ENCODE data around the gene FBH1. TPM values are rescaled to one million over a fixed set of nuclear protein-coding genes. Genes with fewer than 3 reads are reported as not detected.
A peak's percentile ranks its signal among the peaks of the same experiment; 100 is the strongest.

The FBH1 gene
- total RNA-seq, 1 donor from 2014 or later: 87.4 TPM

DNA sequence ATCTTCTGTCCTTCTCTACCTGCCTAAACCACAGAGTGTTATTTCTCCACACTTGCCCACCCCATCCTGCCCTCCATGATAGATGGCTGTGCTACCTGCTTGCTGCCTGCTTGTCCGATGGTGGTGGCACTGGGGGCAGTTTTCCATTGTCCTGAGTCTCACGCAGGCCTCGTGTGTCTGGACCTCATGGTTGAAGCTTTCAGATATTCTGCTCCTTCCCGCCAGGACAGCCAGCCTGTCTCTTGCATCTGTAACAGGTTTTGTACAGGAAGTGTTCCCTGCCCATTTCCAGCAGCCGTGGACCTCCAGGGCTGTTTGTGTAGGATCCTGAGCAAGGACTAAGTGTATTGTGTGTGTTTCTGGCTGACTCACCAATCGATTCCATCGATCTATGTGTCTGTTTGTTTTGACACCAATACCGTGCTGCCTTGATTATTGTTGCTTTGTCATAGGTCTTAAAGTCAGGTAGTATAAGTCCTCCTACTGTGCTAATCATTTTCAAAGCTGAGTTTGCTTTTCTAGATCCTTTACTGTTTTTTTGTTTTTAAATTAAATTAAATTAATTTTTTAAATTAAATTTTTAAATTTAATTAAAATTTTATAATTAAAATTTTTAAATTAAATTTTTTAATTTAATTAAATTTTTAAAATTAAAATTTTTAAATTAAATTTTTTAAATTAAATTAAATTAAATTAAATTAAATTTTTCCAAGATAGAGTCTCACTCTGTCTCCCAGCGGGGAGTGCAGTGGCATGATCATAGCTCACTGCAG is 78.8 kb downstream of the FBH1 start:
- TF ChIP-seq CTCF (IDR thresholded peaks at IDR 0.05; ENCODE audit: unreplicated experiment): no peak
- H3K27ac Mint-ChIP-seq: peak overlapping the region; percentile 92
- peaks cover 17% of the 10 kb centered on the region for H3K4me1 Mint-ChIP-seq (ENCODE audit: low read depth)
- peaks cover 3% of the 10 kb centered on the region for H3K36me3 Mint-ChIP-seq (ENCODE audit: insufficient read depth)
- H3K27me3 Mint-ChIP-seq: peaks cover 15% of the 10 kb centered on the region
- DNase-seq (ENCODE audit: low spot score, unreplicated experiment): peak; percentile 27
- H3K9me3 Mint-ChIP-seq (ENCODE audit: low read depth): peaks cover 4% of the 10 kb centered on the region
- no peak overlapping the region for H3K4me3 Mint-ChIP-seq (ENCODE audit: low read depth)

GRCh38 chr10:5970066-5970465 is 80.0 kb downstream of the FBH1 start:
- Mint-ChIP-seq H3K36me3 (ENCODE audit: insufficient read depth) (peaks cover 3% of the 10 kb centered on the region), H3K27ac (no peak overlapping the region), H3K4me3 (ENCODE audit: low read depth) (no peak overlapping the region), H3K27me3 (peaks cover 17% of the 10 kb centered on the region), H3K4me1 (ENCODE audit: low read depth) (peaks cover 17% of the 10 kb centered on the region), H3K9me3 (ENCODE audit: low read depth) (peaks cover 4% of the 10 kb centered on the region)
- TF ChIP-seq CTCF (IDR thresholded peaks at IDR 0.05; ENCODE audit: unreplicated experiment): no peak
- DNase-seq (ENCODE audit: low spot score, unreplicated experiment): no peak

DNA sequence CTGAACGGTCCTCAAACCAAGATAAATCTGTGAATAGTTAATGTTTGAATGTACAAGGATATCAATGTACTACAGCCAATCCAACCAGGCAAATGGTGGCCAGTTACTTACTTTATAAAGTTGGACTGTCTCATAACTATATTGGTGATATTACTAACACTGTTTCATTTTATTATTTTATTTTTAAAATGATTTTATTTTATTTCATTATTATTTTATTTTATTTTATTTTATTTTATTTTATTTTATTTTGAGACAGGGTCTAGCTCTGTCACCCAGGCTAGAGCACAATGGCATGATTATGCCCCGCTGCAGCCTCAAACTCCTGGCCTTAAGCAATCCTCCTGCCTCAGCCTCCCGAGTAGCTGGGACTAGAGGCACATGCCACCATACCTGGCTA is 80.5 kb downstream of the FBH1 start:
- no peak for DNase-seq (ENCODE audit: low spot score, unreplicated experiment)
- Mint-ChIP-seq H3K27me3 (peaks cover 18% of the 10 kb centered on the region), H3K4me1 (ENCODE audit: low read depth) (peaks cover 15% of the 10 kb centered on the region), H3K27ac (no peak overlapping the region), H3K4me3 (ENCODE audit: low read depth) (no peak overlapping the region), H3K36me3 (ENCODE audit: insufficient read depth) (peaks cover 3% of the 10 kb centered on the region), H3K9me3 (ENCODE audit: low read depth) (peaks cover 4% of the 10 kb centered on the region)
- TF ChIP-seq CTCF (IDR thresholded peaks at IDR 0.05; ENCODE audit: unreplicated experiment): no peak

GRCh38 chr10:5971315-5971832 is 81.3 kb downstream of the FBH1 start:
- Mint-ChIP-seq H3K36me3 (ENCODE audit: insufficient read depth) (peaks cover 3% of the 10 kb centered on the region), H3K9me3 (ENCODE audit: low read depth) (peaks cover 4% of the 10 kb centered on the region), H3K4me3 (ENCODE audit: low read depth) (no peak overlapping the region), H3K27me3 (peaks cover 26% of the 10 kb centered on the region), H3K27ac (peak overlapping the region; percentile 64), H3K4me1 (ENCODE audit: low read depth) (peaks cover 16% of the 10 kb centered on the region)
- DNase-seq (ENCODE audit: low spot score, unreplicated experiment): no peak
- TF ChIP-seq CTCF (IDR thresholded peaks at IDR 0.05; ENCODE audit: unreplicated experiment): no peak

- H3K27ac Mint-ChIP-seq: peak overlapping the region; percentile 64
- peaks cover 18% of the 10 kb centered on the region for H3K4me1 Mint-ChIP-seq (ENCODE audit: low read depth)
- no peak for DNase-seq (ENCODE audit: low spot score, unreplicated experiment)
Observed at GRCh38 chr10:5971886-5972285, 81.8 kb downstream of the FBH1 start.

More at GRCh38 chr10:5971886-5972285, 81.8 kb downstream of the FBH1 start:
- H3K27me3 Mint-ChIP-seq: peaks cover 32% of the 10 kb centered on the region
- peaks cover 4% of the 10 kb centered on the region for H3K9me3 Mint-ChIP-seq (ENCODE audit: low read depth)
- H3K4me3 Mint-ChIP-seq (ENCODE audit: low read depth): no peak overlapping the region
- no peak for TF ChIP-seq CTCF (IDR thresholded peaks at IDR 0.05; ENCODE audit: unreplicated experiment)
- peaks cover 3% of the 10 kb centered on the region for H3K36me3 Mint-ChIP-seq (ENCODE audit: insufficient read depth)

Measured in progenitor cell of endocrine pancreas (in vitro differentiated cells).